Cardiac muscle cell (in vitro differentiated cells and primary cell): Measurements from ENCODE around the gene SLITRK4. TPM values are rescaled to one million over a fixed set of nuclear protein-coding genes. Genes with fewer than 3 reads are reported as not detected.

Experiments
- DNase-seq, 2 donors: peaks; one replicate each; pipeline versions ENCODE4 v3.0.0 to v3.0.0-alpha.2; 2010 to 2017; ENCODE audit warnings: low read depth in 1 of 2, low spot score in 1 of 2
- H3K27ac ChIP-seq: fragments of 200-600 bp; sonication (generic); 2 replicates; pipeline ENCODE4 v1.5.1; 2016
- H3K27me3 ChIP-seq: fragments of 200-600 bp; sonication (generic); 2 replicates; pipeline ENCODE4 v1.6.0; 2016; ENCODE audit warnings: control low read depth
- H3K36me3 ChIP-seq: fragments of 200-600 bp; sonication (generic); 2 replicates; pipeline ENCODE4 v1.5.1; 2016; ENCODE audit warnings: control low read depth
- H3K4me1 ChIP-seq: fragments of 200-600 bp; sonication (generic); 2 replicates; pipeline ENCODE4 v1.8.1; 2017; ENCODE audit warnings: low read depth, mild to moderate bottlenecking, mixed run types
- H3K4me3 ChIP-seq: fragments of 200-600 bp; sonication (generic); 2 replicates; pipeline ENCODE4 v1.5.1; 2016; ENCODE audit warnings: mild to moderate bottlenecking
- H3K9me3 ChIP-seq: fragments of 200-600 bp; sonication (generic); 2 replicates; pipeline ENCODE4 v1.5.1; 2017; ENCODE audit warnings: low read depth, mild to moderate bottlenecking, control low read depth
- polyA plus RNA-seq: library from polyadenylated mRNA; unstranded; fragments of >200 nt; fragmentation: Nextera tagmentation; extraction: Ambion mirVana; gene quantifications from 2 replicates; pipeline ENCODE4 v1.2.1, GENCODE V29; 2016
- total RNA-seq: library from RNA; depleted of rRNA; stranded (reverse); fragments of >200 nt; gene quantifications from 2 replicates; pipeline ENCODE4 v1.2.3, GENCODE V29; 2016
- TF ChIP-seq, protein P1 (sequence below): IDR thresholded peaks from 2 replicates; pipeline ENCODE4 v1.5.1; 2012; ENCODE audit warnings: low read depth, mild to moderate bottlenecking, low read length

Gene SLITRK4, protein sequence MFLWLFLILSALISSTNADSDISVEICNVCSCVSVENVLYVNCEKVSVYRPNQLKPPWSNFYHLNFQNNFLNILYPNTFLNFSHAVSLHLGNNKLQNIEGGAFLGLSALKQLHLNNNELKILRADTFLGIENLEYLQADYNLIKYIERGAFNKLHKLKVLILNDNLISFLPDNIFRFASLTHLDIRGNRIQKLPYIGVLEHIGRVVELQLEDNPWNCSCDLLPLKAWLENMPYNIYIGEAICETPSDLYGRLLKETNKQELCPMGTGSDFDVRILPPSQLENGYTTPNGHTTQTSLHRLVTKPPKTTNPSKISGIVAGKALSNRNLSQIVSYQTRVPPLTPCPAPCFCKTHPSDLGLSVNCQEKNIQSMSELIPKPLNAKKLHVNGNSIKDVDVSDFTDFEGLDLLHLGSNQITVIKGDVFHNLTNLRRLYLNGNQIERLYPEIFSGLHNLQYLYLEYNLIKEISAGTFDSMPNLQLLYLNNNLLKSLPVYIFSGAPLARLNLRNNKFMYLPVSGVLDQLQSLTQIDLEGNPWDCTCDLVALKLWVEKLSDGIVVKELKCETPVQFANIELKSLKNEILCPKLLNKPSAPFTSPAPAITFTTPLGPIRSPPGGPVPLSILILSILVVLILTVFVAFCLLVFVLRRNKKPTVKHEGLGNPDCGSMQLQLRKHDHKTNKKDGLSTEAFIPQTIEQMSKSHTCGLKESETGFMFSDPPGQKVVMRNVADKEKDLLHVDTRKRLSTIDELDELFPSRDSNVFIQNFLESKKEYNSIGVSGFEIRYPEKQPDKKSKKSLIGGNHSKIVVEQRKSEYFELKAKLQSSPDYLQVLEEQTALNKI
- total RNA-seq (0.99 and 5.7 TPM in 2 replicates), polyA plus RNA-seq (2.0 and 8.5 TPM in 2 replicates)

DNA sequence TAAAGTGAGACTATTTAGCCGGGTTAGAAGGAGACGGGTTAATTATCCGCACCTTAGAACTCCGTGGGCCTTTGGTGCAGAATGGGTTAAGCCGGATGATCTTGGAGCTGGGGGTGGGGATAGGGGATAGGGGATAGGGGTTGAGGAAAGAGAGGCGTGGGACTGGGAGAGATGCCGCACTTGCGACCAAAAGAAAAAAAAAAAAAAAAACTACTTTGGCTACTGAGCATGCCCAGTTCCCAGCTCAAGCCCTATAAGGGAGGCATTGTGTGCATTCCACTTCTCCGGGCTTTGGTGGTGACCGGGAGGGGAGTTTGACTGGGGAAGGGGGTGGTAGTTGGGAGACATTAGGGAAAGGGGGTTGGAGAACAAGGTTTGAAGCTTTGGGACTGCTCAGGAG is at the start of gene SLITRK4:
Gene SLITRK4, minus strand, starts transcription at position 187 of the 400 bp plus-strand sequence. CDS start 4,993 bp downstream, outside the sequence.
- Histone ChIP-seq H3K27me3 (no peaks in the 10 kb centered on the region), H3K36me3 (no peaks in the 10 kb centered on the region), H3K4me1 (no peaks in the 10 kb centered on the region), H3K9me3 (no peaks in the 10 kb centered on the region), H3K27ac (peak within 1 kb of the TSS; percentile 85), H3K4me3 (peak within 1 kb of the TSS; percentile 55)
- TF ChIP-seq, protein P1, sequence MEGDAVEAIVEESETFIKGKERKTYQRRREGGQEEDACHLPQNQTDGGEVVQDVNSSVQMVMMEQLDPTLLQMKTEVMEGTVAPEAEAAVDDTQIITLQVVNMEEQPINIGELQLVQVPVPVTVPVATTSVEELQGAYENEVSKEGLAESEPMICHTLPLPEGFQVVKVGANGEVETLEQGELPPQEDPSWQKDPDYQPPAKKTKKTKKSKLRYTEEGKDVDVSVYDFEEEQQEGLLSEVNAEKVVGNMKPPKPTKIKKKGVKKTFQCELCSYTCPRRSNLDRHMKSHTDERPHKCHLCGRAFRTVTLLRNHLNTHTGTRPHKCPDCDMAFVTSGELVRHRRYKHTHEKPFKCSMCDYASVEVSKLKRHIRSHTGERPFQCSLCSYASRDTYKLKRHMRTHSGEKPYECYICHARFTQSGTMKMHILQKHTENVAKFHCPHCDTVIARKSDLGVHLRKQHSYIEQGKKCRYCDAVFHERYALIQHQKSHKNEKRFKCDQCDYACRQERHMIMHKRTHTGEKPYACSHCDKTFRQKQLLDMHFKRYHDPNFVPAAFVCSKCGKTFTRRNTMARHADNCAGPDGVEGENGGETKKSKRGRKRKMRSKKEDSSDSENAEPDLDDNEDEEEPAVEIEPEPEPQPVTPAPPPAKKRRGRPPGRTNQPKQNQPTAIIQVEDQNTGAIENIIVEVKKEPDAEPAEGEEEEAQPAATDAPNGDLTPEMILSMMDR = no peak
- peak; percentile 73 to 80 for DNase-seq

DNA sequence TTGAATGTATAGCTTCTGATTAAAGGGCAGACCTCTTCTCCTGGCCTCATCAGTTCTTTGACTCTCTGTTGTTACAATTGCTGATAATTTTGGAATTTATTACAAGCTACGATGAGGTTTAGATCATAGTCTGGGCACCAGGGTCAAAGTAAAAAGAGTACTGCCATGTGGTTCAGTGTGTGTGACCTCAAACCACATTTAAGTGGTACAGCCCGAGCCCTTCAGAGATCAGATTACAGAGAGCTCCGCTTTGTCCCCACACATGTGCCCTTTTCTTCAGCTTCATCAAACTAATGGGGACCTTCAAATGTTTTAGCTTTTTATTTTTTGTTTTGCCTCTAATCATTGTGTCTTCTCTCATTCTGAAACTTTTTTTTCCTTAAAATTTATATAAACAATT is 47.6 kb upstream of the SLITRK4 start:
- H3K4me1 ChIP-seq = no peaks in the 10 kb centered on the region
- TF ChIP-seq, protein P1 = no peak
- H3K27ac ChIP-seq = no peak overlapping the region
- H3K9me3 ChIP-seq = no peaks in the 10 kb centered on the region
- H3K27me3 ChIP-seq = no peaks in the 10 kb centered on the region
- no peak for DNase-seq
- H3K4me3 ChIP-seq = no peak overlapping the region
- no peaks in the 10 kb centered on the region for H3K36me3 ChIP-seq

DNA sequence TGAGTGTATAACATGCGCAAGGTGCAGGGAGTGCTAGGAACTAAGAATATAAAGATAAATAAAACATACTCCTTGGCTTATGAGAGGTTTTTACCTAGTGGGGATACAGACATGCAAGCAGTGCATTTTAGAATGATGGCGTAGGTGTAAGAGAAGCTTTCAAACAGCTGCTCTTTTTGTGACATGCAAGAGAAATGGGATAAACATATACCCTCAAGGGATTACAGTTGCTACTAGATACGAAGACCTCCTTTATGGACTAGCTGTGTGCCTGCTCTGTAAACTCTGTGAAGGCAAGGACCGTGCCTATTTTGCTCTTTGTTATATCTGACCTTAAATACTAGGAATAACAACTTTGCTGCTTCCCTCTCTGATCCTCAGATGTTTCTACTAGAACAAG is 39.0 kb upstream of the SLITRK4 start:
- Histone ChIP-seq H3K27ac (no peak overlapping the region), H3K27me3 (no peaks in the 10 kb centered on the region), H3K36me3 (no peaks in the 10 kb centered on the region), H3K9me3 (no peaks in the 10 kb centered on the region), H3K4me1 (no peaks in the 10 kb centered on the region), H3K4me3 (no peak overlapping the region)
- TF ChIP-seq, protein P1 = no peak
- DNase-seq = no peak

DNA sequence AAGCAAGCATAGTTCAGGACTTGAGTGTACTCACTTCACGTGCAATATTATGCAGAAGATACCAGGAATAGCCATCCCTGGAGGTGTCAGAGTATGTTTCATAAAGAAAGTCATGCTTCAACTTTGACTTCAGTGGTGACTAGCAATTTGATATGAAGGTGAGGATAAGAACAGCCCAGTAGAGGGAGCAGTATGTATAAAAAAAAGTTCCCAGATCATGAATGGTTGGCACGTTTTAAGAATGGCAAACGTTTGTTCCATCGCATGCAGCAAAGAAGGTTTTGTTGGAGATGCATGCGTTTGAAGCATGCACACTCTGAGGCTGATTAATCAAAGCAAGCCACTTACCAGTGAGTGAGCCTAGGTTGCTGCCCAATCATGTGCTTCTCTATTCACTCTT is 33.5 kb upstream of the SLITRK4 start:
- no peaks in the 10 kb centered on the region for H3K27me3 ChIP-seq
- no peaks in the 10 kb centered on the region for H3K36me3 ChIP-seq
- no peaks in the 10 kb centered on the region for H3K9me3 ChIP-seq
- H3K27ac ChIP-seq = no peak overlapping the region
- TF ChIP-seq, protein P1 = peak; percentile 33
- DNase-seq = peak in 1 of 2 donors; percentile 35
- H3K4me1 ChIP-seq = no peaks in the 10 kb centered on the region
- H3K4me3 ChIP-seq = no peak overlapping the region

DNA sequence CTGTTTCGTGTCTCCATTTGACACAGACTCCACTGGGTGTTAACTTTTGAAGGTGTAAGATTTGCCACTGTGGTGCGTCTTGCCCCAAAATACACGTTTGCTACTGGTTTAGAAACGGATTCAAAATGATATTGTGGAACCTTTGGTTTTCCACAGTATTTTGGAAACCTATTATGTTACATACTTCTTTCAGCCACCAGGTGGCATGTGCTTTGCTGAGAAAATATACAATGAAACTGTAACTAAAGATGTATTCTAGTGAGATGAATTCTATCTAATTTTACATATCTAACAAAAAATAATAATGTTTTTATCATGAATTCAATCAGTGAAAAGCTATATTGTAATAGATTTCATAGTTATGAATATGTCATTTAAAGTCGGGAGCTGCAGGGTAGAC is 28.4 kb upstream of the SLITRK4 start:
- Histone ChIP-seq H3K27me3 (no peaks in the 10 kb centered on the region), H3K36me3 (no peaks in the 10 kb centered on the region), H3K27ac (no peak overlapping the region), H3K4me1 (no peaks in the 10 kb centered on the region), H3K9me3 (no peaks in the 10 kb centered on the region), H3K4me3 (no peak overlapping the region)
- TF ChIP-seq, protein P1 = peak; percentile 55
- DNase-seq = peak; percentile 23 to 30
